ENCODE data around the gene ITGA4.

DNA sequence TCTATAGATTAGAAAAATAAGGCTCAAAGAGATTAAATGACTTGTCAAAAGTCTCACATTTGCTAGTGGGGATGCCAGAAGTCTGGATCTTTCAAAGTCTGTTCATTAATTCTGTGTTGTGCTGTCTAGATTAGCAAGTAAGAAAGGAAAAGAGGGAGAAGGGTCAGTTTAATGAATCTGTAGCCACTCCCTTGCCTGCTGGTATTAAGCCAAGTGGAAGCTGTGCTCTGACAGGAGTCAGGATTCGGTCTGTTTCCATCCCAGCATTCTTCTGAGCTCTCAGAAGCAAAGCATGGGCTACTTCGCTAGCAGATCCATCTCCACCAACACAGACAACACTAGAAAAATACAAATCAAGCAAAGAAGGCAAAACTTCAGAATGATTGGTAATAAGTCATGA lies 101.2 kb downstream of the ITGA4 start:
- no peak for TF ChIP-seq ZFP30 (CRISPR knock-in tag; IDR thresholded peaks at IDR 0.05)
- no peak for TF ChIP-seq OSR1 (CRISPR knock-in tag; IDR thresholded peaks at IDR 0.05)
